Spleen (tissue), 11 donors: ENCODE data around the gene TTLL11. TPM values are rescaled to one million over a fixed set of nuclear protein-coding genes. Genes with fewer than 3 reads are reported as not detected.

ENCODE experiments used
- DNase-seq: peaks from one replicate; pipeline ENCODE4 v3.0.0-alpha.2; 2020
- H3K27ac ChIP-seq, 8 donors: fragments of 200-600 bp; sonication (generic) in 7 of 8; 1 replicate in 4 of 8; 2 replicates in 4 of 8; pipeline versions ENCODE4 v1.5.0 to v1.8.0; 2016 to 2021; ENCODE audit warnings: inconsistent platforms in 4 of 8, mild to moderate bottlenecking in 4 of 8, moderate library complexity in 1 of 8
- H3K27me3 ChIP-seq, 7 donors: fragments of 200-600 bp; sonication (generic) in 6 of 7; replicated peaks in 1 of 7; 1 replicate in 4 of 7; 2 replicates in 3 of 7; pipeline versions ENCODE4 v1.5.0 to v1.8.0; 2016 to 2021; ENCODE audit warnings: inconsistent platforms in 3 of 7, mild to moderate bottlenecking in 1 of 7
- H3K36me3 ChIP-seq, 6 donors: fragments of 200-600 bp; sonication (generic) in 5 of 6; 1 replicate in 4 of 6; 2 replicates in 2 of 6; pipeline versions ENCODE4 v1.5.0 to v1.8.0; 2016 to 2021; ENCODE audit warnings: inconsistent platforms in 2 of 6
- H3K4me1 ChIP-seq, 6 donors: fragments of 200-600 bp; sonication (generic) in 5 of 6; 1 replicate in 3 of 6; 2 replicates in 3 of 6; pipeline versions ENCODE4 v1.5.0 to v1.8.0; 2016 to 2021; ENCODE audit warnings: inconsistent platforms in 3 of 6
- H3K4me3 ChIP-seq, 8 donors: fragments of 200-600 bp; sonication (generic) in 7 of 8; 1 replicate in 4 of 8; 2 replicates in 4 of 8; pipeline versions ENCODE4 v1.5.0 to v1.8.0; 2016 to 2021; ENCODE audit warnings: inconsistent platforms in 4 of 8, mild to moderate bottlenecking in 4 of 8, moderate library complexity in 2 of 8
- H3K9me3 ChIP-seq, 8 donors: fragments of 200-600 bp; sonication (generic) in 7 of 8; 1 replicate in 4 of 8; 2 replicates in 4 of 8; pipeline versions ENCODE4 v1.5.0 to v1.8.0; 2016 to 2021; ENCODE audit warnings: inconsistent platforms in 4 of 8
- POLR2A ChIP-seq, 3 donors: fragments of 450-650 bp; IDR thresholded peaks; one replicate each; pipeline ENCODE4 v1.5.1; 2017; ENCODE audit warnings: antibody characterized with exemption in 3 of 3, mild to moderate bottlenecking in 1 of 3
- POLR2AphosphoS5 ChIP-seq, 3 donors: sonication (generic); formaldehyde crosslinking; IDR thresholded peaks; one replicate each; pipeline ENCODE4 v1.5.1; 2017; ENCODE audit warnings: antibody characterized with exemption in 3 of 3
- WGBS, 5 donors: extraction: QIAGEN DNeasy Blood & Tissue Kit in 3 of 5; methylation state at CpG; one replicate each; pipeline versions ENCODE4 v1.1.5 to v1.1.7; 2013 to 2018; 5-methylcytosine and 5-hydroxymethylcytosine counted together
- intact Hi-C: fragments of 100-400 bp; cut with DNase I; formaldehyde crosslinking; loops from one replicate; pipeline ENCODE4 v1.15.0; 2023; ENCODE audit warnings: low total_unique reads
- polyA plus RNA-seq, 3 donors: library from polyadenylated mRNA; stranded (reverse); fragments of 200-250 nt; gene quantifications; one replicate each; pipeline ENCODE4 v1.2.1, GENCODE V29; 2013
- total RNA-seq, 7 donors: library from RNA; depleted of rRNA in 3 of 7; stranded (reverse); fragments of >200 nt in 3 of 7; fragmentation: NEBNext Ultra II Directional in 4 of 7; extraction: Animal tissue kit (Norgen Biotek cat#: 25700) in 4 of 7; gene quantifications; one replicate each; pipeline versions ENCODE4 v1.1.0 to v1.2.1, GENCODE V29; 2016 to 2021
- TF ChIP-seq, protein P1 (sequence below), 11 experiments: fragments of 200-600 bp in 7 of 11; fragments of 450-650 bp in 4 of 11; sonication (generic) in 4 of 11; IDR thresholded peaks in 8 of 11; conservative IDR thresholded peaks in 3 of 11; 1 replicate in 7 of 11; 2 replicates in 4 of 11; pipeline versions ENCODE4 v1.4.0 to v1.8.0; 2016 to 2021; ENCODE audit warnings: antibody characterized with exemption in 11 of 11, inconsistent platforms in 4 of 11, mild to moderate bottlenecking in 1 of 11
- donor health status: healthy with polysubstance abuse.
- donor health status: DM: no; HTN: no; CAD: no; lungs with moderate emphysema.
- donor health status: DM: no; HTN: no; CAD: no.
- donor health status: Bipolar disorder and iron deficiency.
- donor health status: healthy.
- donor health status: DM: no; HTN: no; CAD: no.
- donor health status: DM: yes; HTN: yes; CAD: no.

TTLL11 gene
- total and polyA plus RNA-seq, 10 donors, result 1.6 to 12.8 (median 7.3) TPM

DNA sequence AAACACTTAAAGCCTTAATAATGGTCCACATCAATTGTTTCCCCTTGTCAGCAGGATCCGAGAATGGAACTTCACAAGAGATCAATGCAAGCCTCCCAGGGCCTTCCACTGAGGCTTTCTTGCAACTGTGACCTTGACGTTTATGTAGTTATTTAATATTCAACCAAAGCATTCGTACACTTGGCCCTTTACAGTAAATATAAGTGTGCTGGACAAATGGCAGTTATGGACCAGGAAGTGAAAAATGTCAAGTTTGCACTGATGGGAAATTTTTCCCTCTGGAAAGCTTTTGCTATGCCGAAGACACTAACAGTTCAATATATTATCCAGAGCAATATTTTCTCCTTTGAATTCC is 101.8 kb downstream of the TTLL11 start:
- 70 to 86% (median 78%) methylated on average over 4 of the region's 4 CpGs for WGBS, 5 donors
- Histone ChIP-seq H3K4me3 (no peak overlapping the region), H3K4me1 (peaks cover 0 to 13% (median 0%) of the 10 kb centered on the region in 6 donors), H3K27ac (no peak overlapping the region), H3K36me3 (peaks cover 0 to 14% (median 5%) of the 10 kb centered on the region in 6 donors), H3K9me3 (no peaks in the 10 kb centered on the region), H3K27me3 (no peaks in the 10 kb centered on the region)
- TF ChIP-seq POLR2AphosphoS5 (IDR thresholded peaks at IDR 0.05), result no peak
- TF ChIP-seq, protein P1, sequence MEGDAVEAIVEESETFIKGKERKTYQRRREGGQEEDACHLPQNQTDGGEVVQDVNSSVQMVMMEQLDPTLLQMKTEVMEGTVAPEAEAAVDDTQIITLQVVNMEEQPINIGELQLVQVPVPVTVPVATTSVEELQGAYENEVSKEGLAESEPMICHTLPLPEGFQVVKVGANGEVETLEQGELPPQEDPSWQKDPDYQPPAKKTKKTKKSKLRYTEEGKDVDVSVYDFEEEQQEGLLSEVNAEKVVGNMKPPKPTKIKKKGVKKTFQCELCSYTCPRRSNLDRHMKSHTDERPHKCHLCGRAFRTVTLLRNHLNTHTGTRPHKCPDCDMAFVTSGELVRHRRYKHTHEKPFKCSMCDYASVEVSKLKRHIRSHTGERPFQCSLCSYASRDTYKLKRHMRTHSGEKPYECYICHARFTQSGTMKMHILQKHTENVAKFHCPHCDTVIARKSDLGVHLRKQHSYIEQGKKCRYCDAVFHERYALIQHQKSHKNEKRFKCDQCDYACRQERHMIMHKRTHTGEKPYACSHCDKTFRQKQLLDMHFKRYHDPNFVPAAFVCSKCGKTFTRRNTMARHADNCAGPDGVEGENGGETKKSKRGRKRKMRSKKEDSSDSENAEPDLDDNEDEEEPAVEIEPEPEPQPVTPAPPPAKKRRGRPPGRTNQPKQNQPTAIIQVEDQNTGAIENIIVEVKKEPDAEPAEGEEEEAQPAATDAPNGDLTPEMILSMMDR (IDR thresholded peaks at IDR 0.05 in 8 of 11, conservative IDR thresholded peaks at IDR 0.05 in 3 of 11), result no peak
- TF ChIP-seq POLR2A (IDR thresholded peaks at IDR 0.05), result no peak
- intact Hi-C loops, result loop anchor here (5.0 to 10.0 kb wide), 2 partner anchors 246 to 444 kb away; no protein-coding TSS in a partner anchor
- DNase-seq, result no peak

- Histone ChIP-seq H3K9me3 (no peaks in the 10 kb centered on the region), H3K4me1 (peaks cover 0 to 13% (median 0%) of the 10 kb centered on the region in 6 donors), H3K27ac (no peak overlapping the region), H3K4me3 (no peak overlapping the region), H3K36me3 (peaks cover 0 to 14% (median 5%) of the 10 kb centered on the region in 6 donors), H3K27me3 (no peaks in the 10 kb centered on the region)
- intact Hi-C loops, result loop anchor here (5.0 to 10.0 kb wide), 2 partner anchors 246 to 443 kb away; no protein-coding TSS in a partner anchor
- 83 to 92% (median 87%) methylated on average over 9 of the region's 9 CpGs for WGBS, 5 donors
- no peak for DNase-seq
- TF ChIP-seq POLR2A (IDR thresholded peaks at IDR 0.05), result no peak
Measured at GRCh38 chr9:121990600-121991306, 102.4 kb downstream of the TTLL11 start.

DNA sequence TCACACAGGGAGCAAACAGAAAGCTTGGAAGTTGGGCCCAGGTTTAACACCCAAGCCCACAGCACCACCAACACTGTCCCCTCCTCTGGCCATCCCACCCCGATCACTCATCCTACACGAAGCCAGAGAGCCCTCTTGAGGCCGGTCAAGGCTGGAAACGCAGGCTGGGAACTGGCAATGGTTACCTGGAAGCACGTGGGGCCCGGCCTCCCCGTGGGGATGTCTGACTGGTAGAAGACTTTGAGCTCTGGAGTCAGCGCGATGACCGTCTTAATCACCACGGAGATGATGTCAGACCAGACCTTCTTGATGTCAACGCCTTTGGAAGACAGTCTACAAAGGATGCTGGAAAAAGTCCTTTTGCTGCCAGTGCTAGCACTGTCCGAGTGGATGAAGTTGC is 104.1 kb downstream of the TTLL11 start:
- H3K4me1 ChIP-seq, result peaks cover 0 to 13% (median 0%) of the 10 kb centered on the region in 6 donors
- DNase-seq, result no peak
- 83 to 94% (median 88%) methylated on average over 13 of the region's 13 CpGs for WGBS, 5 donors
- H3K36me3 ChIP-seq, result peaks cover 0 to 14% (median 5%) of the 10 kb centered on the region in 6 donors
- intact Hi-C loops, result no loop called here
- no peaks in the 10 kb centered on the region for H3K27me3 ChIP-seq
- TF ChIP-seq POLR2AphosphoS5 (IDR thresholded peaks at IDR 0.05), result no peak
- TF ChIP-seq, protein P1 (IDR thresholded peaks at IDR 0.05 in 8 of 11, conservative IDR thresholded peaks at IDR 0.05 in 3 of 11), result no peak
- no peak for TF ChIP-seq POLR2A (IDR thresholded peaks at IDR 0.05)
- no peak overlapping the region for H3K4me3 ChIP-seq
- no peaks in the 10 kb centered on the region for H3K9me3 ChIP-seq
- H3K27ac ChIP-seq, result no peak overlapping the region

DNA sequence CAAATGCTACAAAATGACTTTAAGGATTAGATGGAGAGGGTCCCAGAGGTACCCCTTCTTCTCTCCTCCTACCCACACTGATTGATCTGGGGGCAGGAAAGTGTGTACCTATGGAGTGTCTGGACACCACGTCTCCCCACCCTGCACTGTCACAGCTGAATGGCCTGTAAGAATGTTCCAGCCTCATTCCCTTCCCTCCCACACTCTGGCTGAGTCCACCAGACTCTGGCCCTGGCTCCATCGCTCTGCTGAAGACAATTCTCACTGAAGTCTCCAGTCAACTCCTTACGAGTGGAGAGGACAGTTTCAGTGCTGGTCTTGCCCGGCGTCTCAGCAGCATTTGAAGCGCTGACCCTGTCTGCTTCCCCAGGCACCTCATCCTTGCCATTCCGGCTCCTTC is 105.8 kb downstream of the TTLL11 start:
- no peak overlapping the region for H3K4me3 ChIP-seq
- peaks cover 0 to 14% (median 5%) of the 10 kb centered on the region in 6 donors for H3K36me3 ChIP-seq
- 86 to 95% (median 92%) methylated on average over 7 of the region's 7 CpGs for WGBS, 5 donors
- intact Hi-C loops, result no loop called here
- H3K4me1 ChIP-seq, result peaks cover 0 to 7% (median 0%) of the 10 kb centered on the region in 6 donors
- peaks cover 0 to under 1% (median 0%) of the 10 kb centered on the region in 8 donors for H3K9me3 ChIP-seq
- H3K27me3 ChIP-seq, result no peaks in the 10 kb centered on the region
- TF ChIP-seq, protein P1 (IDR thresholded peaks at IDR 0.05 in 8 of 11, conservative IDR thresholded peaks at IDR 0.05 in 3 of 11), result no peak
- TF ChIP-seq POLR2AphosphoS5 (IDR thresholded peaks at IDR 0.05) (no peak), POLR2A (IDR thresholded peaks at IDR 0.05) (no peak)
- no peak overlapping the region for H3K27ac ChIP-seq
- DNase-seq, result no peak
